GM12878 (cell line): ENCODE data around the gene KMO.

Experiments used
- CEBPB ChIP-seq, 2 experiments: fragments of 150-350 bp in 1 of 2; IDR thresholded peaks; 2 replicates each; pipeline ENCODE4 v1.6.1; 2012 to 2014; ENCODE audit warnings: low read depth in 2 of 2, low read length in 2 of 2, borderline replicate concordance in 1 of 2, inconsistent platforms in 1 of 2
- FOXK2 ChIP-seq: fragments of 450-650 bp; IDR thresholded peaks from 2 replicates; pipeline ENCODE4 v1.6.1; 2017; ENCODE audit warnings: mild to moderate bottlenecking, moderate library complexity
- JUNB ChIP-seq: IDR thresholded peaks from 2 replicates; pipeline ENCODE4 v1.6.1; 2016; ENCODE audit warnings: antibody characterized with exemption, mild to moderate bottlenecking
- NRF1 ChIP-seq: conservative IDR thresholded peaks from 2 replicates; pipeline ENCODE4 v1.6.1; 2011; ENCODE audit warnings: mild to moderate bottlenecking, low read depth, low read length, improper control_type of control experiment
- TBL1XR1 ChIP-seq: IDR thresholded peaks from 2 replicates; pipeline ENCODE4 v1.6.1; 2012; ENCODE audit warnings: low read depth, low read length, improper control_type of control experiment
- ZBED1 ChIP-seq: IDR thresholded peaks from 2 replicates; pipeline ENCODE4 v1.6.1; 2016; ENCODE audit warnings: borderline replicate concordance
- ZNF217 ChIP-seq: fragments of 450-650 bp; IDR thresholded peaks from 2 replicates; pipeline ENCODE4 v1.6.1; 2017; ENCODE audit warnings: antibody characterized with exemption, mild to moderate bottlenecking
- TF ChIP-seq, protein P1 (sequence below), 3 experiments: IDR thresholded peaks in 2 of 3; conservative IDR thresholded peaks in 1 of 3; 2 replicates each; pipeline ENCODE4 v1.5.1; 2011; ENCODE audit warnings: low read depth in 3 of 3, low read length in 3 of 3, mild to moderate bottlenecking in 3 of 3, control low read depth in 2 of 3, moderate library complexity in 2 of 3, inconsistent platforms in 1 of 3, mixed read lengths in 1 of 3; ENCODE audit not compliant: control insufficient read depth in 2 of 3, insufficient read depth in 1 of 3; ENCODE audit errors: extremely low read depth in 1 of 3
- TF ChIP-seq, protein P2 (sequence below): IDR thresholded peaks from 2 replicates; pipeline ENCODE4 v1.6.1; 2011; ENCODE audit warnings: borderline replicate concordance, low read depth, mild to moderate bottlenecking, moderate library complexity, low read length; ENCODE audit not compliant: insufficient read depth, poor library complexity, severe bottlenecking

DNA sequence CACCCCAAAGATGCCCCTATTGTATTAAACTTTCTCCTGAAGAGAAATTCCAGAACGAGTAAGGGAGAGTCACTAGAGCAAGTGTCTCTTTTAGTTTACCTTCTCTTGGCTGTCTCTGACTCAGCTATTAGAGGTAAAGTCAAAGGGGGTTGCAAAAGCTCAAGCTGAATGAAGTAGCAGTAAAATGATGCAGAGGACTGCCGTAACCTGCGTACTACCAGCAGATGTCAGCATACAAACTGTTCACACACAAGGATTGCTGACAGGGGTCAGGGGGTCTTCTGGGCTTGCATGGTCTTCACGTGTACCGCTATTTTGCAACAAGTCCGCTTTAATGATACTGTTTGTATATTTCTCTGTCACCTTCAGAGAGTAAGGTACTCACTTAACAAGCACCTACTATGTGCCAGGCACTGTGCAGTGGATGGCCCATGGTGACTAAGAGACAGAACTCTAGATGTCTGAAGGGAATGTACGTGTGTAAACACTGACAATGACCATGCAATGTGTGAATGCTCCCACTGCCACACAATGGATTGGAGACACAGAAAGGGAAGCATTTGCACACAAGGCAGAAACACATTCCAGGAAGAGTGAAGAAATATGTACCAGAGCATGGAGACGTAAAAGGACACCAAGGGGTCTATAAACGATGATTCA is 73.1 kb downstream of the KMO start:
- TF ChIP-seq, protein P1, sequence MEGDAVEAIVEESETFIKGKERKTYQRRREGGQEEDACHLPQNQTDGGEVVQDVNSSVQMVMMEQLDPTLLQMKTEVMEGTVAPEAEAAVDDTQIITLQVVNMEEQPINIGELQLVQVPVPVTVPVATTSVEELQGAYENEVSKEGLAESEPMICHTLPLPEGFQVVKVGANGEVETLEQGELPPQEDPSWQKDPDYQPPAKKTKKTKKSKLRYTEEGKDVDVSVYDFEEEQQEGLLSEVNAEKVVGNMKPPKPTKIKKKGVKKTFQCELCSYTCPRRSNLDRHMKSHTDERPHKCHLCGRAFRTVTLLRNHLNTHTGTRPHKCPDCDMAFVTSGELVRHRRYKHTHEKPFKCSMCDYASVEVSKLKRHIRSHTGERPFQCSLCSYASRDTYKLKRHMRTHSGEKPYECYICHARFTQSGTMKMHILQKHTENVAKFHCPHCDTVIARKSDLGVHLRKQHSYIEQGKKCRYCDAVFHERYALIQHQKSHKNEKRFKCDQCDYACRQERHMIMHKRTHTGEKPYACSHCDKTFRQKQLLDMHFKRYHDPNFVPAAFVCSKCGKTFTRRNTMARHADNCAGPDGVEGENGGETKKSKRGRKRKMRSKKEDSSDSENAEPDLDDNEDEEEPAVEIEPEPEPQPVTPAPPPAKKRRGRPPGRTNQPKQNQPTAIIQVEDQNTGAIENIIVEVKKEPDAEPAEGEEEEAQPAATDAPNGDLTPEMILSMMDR (IDR thresholded peaks at IDR 0.05 in 2 of 3, conservative IDR thresholded peaks at IDR 0.05 in 1 of 3; ENCODE audit: control insufficient read depth in 2 of 3, extremely low read depth in 1 of 3, insufficient read depth in 1 of 3, low read depth in 3 of 3, low read length in 3 of 3): peak in 2 of 3 experiments; percentile 10 to 30; a peak in 2 of 6 replicates
- TF ChIP-seq ZNF217 (no peak), NRF1 (no peak), JUNB (no peak), FOXK2 (no peak), ZBED1 (no peak), CEBPB (IDR thresholded peaks at IDR 0.05; ENCODE audit: borderline replicate concordance in 1 of 2, low read depth in 2 of 2, low read length in 2 of 2) (no peak), TBL1XR1 (no peak)
- TF ChIP-seq, protein P2, sequence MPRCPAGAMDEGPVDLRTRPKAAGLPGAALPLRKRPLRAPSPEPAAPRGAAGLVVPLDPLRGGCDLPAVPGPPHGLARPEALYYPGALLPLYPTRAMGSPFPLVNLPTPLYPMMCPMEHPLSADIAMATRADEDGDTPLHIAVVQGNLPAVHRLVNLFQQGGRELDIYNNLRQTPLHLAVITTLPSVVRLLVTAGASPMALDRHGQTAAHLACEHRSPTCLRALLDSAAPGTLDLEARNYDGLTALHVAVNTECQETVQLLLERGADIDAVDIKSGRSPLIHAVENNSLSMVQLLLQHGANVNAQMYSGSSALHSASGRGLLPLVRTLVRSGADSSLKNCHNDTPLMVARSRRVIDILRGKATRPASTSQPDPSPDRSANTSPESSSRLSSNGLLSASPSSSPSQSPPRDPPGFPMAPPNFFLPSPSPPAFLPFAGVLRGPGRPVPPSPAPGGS: no peak
